Central memory CD8-positive, alpha-beta T cell (primary cell): ENCODE data around the gene SHROOM2.
"Not testable (repeated sequence)": the region's sequence is repeated elsewhere in the genome, so short reads cannot be mapped to it uniquely, and the experiment has no call there.

Source experiments
- ATAC-seq: fragments of 150-1000 bp; cut with Tn5 transposase; replicated peaks from 2 replicates; pipeline ENCODE4 v1.10.0; 2022; ENCODE audit warnings: mild to moderate bottlenecking, moderate FRiP score, moderate number of reproducible peaks; ENCODE audit not compliant: poor library complexity, severe bottlenecking; ENCODE audit errors: extremely low read depth
- DNase-seq, 2 donors: peaks; one replicate each; pipeline ENCODE4 v3.0.0; 2021; ENCODE audit warnings: low spot score in 2 of 2
- H3K27ac Mint-ChIP-seq: one replicate; pipeline ENCODE4 v1.8.0; 2022; ENCODE audit warnings: low read depth, mild to moderate bottlenecking, moderate library complexity, mixed read lengths
- H3K27me3 Mint-ChIP-seq: one replicate; pipeline ENCODE4 v1.8.0; 2022; ENCODE audit warnings: mixed read lengths
- H3K36me3 Mint-ChIP-seq: one replicate; pipeline ENCODE4 v1.8.0; 2022; ENCODE audit warnings: mild to moderate bottlenecking, moderate library complexity, mixed read lengths; ENCODE audit not compliant: insufficient read depth
- H3K4me1 Mint-ChIP-seq: one replicate; pipeline ENCODE4 v1.8.0; 2022; ENCODE audit warnings: mixed read lengths
- H3K4me3 Mint-ChIP-seq: one replicate; pipeline ENCODE4 v1.8.0; 2022; ENCODE audit warnings: mild to moderate bottlenecking, moderate library complexity, mixed read lengths
- H3K9me3 Mint-ChIP-seq: one replicate; pipeline ENCODE4 v1.8.0; 2022; ENCODE audit warnings: mixed read lengths

The SHROOM2 gene

DNA sequence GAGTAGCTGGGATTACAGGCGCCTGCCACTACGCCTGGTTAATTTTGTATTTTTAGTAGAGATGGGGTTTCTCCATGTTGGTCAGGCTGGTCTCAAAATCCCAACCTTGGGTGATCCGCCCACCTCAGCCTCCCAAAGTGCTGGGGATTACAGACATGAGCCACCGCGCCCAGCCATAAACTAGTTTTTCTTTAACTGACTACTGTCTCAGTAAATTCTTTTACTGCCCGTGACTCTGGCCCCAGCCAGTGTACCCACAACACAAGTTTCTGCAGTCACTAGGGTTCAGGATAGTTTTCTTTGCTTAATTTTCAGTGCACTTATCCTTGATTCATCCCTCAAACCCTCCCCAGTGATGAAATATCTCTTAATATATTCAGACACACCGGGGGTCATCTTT, 8.3 kb downstream of the SHROOM2 start:
- ATAC-seq (no peak), DNase-seq (no peak)
- H3K27me3 Mint-ChIP-seq = peaks cover 12% of the 10 kb centered on the region
- no peak overlapping the region for H3K4me3 Mint-ChIP-seq
- no peaks in the 10 kb centered on the region for H3K36me3 Mint-ChIP-seq
- no peaks in the 10 kb centered on the region for H3K9me3 Mint-ChIP-seq
- no peaks in the 10 kb centered on the region for H3K4me1 Mint-ChIP-seq
- no peak overlapping the region for H3K27ac Mint-ChIP-seq

DNA sequence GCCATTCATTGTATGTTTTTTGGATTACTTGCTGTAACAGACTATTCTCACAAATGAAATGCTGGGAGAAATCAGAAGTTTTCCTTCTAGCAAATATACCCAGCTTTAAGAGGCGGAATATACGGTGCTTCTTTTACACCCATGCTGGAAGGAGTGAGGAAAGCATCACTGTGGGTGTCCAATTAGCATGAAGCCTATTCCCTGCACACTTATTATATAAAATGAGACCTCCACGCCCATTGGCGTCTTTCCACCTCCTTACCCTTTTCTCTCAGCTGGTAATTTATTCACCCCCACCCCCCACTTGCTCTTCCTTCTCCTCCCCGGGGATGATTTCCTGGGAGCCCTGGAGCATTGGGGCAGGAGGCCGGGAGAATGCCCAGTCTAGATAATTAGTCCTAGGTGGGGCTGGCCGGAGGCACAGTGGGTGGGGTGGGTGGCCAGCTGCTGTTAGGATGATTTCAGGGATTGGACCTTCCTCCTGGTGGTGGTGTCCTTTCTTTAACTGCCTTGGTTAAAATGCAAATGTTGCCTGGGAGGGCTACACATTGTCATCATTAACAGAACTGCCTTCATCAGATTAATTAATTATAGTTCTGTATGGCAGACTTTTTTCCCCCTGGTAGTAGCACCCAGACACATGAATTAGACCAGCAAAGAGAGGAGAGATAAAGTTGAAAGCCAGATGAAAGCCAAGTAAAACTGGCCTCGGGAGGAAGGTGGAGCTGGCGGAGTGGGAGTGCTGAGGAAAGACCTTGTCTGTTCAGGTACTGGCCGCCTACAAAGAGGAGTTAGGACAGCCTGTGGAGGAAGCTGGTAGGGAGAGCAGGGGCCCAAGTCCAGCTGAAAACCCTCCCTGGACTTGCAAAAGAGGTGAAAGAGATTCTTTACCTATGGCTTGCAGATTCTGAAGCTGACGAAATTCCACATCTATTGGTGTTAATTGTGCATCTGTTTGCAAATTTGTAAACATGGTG, 11.4 kb downstream of the SHROOM2 start:
- ATAC-seq (no peak), DNase-seq (no peak)
- no peaks in the 10 kb centered on the region for H3K36me3 Mint-ChIP-seq
- H3K4me1 Mint-ChIP-seq = no peaks in the 10 kb centered on the region
- H3K27ac Mint-ChIP-seq = no peak overlapping the region
- no peak overlapping the region for H3K4me3 Mint-ChIP-seq
- peaks cover 20% of the 10 kb centered on the region for H3K27me3 Mint-ChIP-seq
- H3K9me3 Mint-ChIP-seq = no peaks in the 10 kb centered on the region

DNA sequence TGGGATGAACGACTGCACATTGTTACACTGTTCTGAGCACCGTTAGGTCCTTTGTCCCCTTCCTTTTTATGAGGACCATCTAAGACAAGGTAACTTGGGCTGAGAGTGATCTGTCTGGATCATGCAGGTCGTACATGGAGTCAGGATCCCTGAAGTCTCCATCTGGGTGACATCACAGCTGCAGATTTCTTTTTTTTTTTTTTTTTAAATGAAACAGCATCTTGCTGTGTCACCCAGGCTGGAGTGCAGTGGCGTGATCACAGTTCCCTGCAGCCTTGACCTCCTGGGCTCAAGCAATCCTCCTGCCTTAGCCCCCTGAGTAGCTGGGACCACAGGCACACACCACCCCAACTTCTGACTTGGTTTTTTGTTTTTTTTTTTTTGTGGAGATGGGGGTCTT, 16.5 kb downstream of the SHROOM2 start:
- DNase-seq (no peak), ATAC-seq (no peak)
- Mint-ChIP-seq H3K4me1 (no peaks in the 10 kb centered on the region), H3K27ac (no peak overlapping the region), H3K27me3 (peaks cover 16% of the 10 kb centered on the region), H3K9me3 (no peaks in the 10 kb centered on the region), H3K36me3 (no peaks in the 10 kb centered on the region), H3K4me3 (no peak overlapping the region)

DNA sequence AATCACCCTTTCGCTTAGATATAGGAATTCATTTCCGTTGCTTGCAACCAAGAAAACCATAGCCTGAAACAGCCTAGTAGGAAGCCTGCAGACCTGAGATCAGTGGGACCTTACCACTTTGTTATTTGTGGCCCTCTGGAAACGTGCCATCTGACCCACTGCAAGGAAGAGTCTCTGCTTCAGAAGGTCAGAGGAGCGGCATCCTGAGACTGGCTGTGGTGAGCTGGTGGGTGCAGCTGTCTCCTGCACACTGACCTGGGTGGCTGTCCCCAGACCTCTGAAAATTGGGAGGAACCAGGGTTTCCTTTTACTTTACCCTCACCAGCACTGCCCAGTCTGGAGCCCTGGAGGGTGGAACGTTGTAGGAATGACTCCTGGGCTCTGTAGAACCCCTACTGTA, 18.2 kb downstream of the SHROOM2 start:
- Mint-ChIP-seq H3K36me3 (no peaks in the 10 kb centered on the region), H3K27ac (no peak overlapping the region)
- ATAC-seq = no peak

DNA sequence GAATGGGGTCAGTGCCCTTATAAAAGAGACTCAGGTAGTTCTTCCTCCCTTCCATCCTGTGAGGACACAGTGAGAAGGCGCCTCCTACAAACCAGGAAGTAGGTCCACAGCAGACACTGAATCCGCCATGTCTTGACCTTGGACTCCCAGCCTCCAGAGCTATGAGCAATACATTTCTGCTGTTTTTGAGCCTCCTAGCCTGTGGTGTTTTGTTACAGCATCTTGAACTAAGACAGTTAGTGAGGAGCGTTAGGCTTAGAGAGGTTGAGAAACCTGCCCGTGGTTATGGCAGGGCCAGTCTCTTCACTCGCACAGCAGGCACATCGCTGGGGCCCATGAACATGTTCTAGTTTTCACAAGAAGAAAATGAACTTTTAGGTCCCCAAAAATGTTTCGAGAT, 19.7 kb downstream of the SHROOM2 start:
- Mint-ChIP-seq H3K27me3 (no peaks in the 10 kb centered on the region), H3K4me1 (no peaks in the 10 kb centered on the region), H3K27ac (no peak overlapping the region), H3K4me3 (no peak overlapping the region), H3K9me3 (no peaks in the 10 kb centered on the region), H3K36me3 (no peaks in the 10 kb centered on the region)
- no peak for DNase-seq
- ATAC-seq = no peak

More for the DNA sequence above, 18.2 kb downstream of the SHROOM2 start:
- H3K4me1 Mint-ChIP-seq = no peaks in the 10 kb centered on the region
- no peak overlapping the region for H3K4me3 Mint-ChIP-seq
- no peak for DNase-seq
- no peaks in the 10 kb centered on the region for H3K9me3 Mint-ChIP-seq
- peaks cover 9% of the 10 kb centered on the region for H3K27me3 Mint-ChIP-seq

DNA sequence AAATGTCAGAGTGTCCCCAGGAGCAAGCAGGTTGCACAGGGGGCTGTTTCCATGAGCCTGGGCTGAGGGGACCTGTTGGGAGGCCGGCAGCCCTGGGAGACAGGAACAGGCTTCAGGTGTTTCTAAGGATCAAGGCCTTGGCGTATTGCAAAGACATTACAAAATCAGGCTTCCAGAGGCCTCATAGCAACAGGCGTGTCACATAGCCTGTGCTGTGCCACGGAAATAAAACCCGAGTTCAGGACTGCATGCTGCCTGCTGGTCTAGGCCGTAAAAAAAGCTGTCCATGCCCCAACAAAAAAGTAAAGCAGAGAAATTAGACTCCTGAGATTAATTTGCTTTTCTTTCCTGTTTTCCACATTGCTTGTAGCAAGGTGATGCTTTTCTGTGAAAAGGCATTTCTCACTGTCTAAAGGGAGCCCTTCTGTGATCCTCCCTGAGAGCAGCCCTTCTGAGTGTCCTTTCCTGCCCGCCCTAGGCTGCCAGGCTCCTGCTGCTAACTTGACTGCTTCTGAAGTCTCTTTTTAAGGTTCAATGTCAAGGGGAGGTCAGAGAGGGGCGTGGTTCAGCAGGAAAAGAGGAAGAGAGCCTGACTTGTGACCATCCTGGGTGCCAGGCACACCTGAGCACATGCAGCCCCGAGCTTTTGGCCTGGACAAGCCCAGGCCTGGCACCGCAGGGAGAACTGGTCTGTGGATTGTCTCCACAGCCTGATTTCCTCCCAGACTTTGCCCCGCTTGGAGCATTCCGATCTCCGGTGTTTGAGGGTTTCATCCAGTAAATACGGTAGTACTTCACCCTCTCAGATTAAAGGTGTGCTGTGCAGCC, 21.3 kb downstream of the SHROOM2 start:
- DNase-seq (no peak), ATAC-seq (no peak)
- Mint-ChIP-seq H3K4me3 (no peak overlapping the region), H3K4me1 (no peaks in the 10 kb centered on the region), H3K27ac (no peak overlapping the region), H3K9me3 (no peaks in the 10 kb centered on the region), H3K36me3 (no peaks in the 10 kb centered on the region), H3K27me3 (no peaks in the 10 kb centered on the region)

DNA sequence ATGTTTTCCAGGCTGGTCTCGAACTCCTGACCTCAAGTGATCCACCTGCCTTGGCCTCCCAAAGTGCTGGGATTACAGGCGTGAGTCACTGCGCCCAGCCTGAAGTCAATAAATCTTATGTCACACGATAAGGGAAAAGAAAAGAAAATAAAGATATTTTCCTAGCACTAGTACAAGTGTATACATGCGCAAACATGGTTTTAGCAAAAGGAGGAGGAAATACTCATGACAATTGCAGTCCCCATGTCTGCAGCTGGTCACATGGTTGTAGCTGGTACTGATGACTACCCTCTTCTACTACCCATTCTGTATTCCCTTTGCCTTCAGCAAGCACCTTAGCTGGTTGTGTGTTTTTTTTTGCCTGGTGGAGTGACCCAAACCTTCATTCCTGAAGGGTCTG, 23.6 kb downstream of the SHROOM2 start:
- not testable (repeated sequence) for H3K36me3 Mint-ChIP-seq, DNase-seq, H3K4me1 Mint-ChIP-seq, H3K27ac Mint-ChIP-seq, H3K4me3 Mint-ChIP-seq, ATAC-seq, H3K9me3 Mint-ChIP-seq, H3K27me3 Mint-ChIP-seq

DNA sequence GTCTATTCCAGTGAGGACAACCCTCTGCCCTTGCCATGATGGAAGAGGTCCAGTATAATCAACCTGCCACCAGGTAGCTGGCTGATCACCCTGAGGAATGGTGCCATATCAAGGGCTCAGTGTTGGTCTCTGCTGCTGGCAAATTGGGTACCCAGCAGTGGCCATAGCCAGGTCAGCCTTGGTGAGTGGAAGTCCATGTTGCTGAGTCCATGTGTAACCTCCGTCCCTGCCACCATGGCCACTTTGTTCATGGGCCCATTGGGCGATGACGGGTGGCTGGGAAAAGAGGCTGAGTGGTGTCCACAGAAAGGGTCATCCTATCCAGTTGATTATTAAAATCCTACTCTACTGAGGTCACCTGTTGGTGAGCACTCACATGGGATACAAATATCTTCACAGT, 24.9 kb downstream of the SHROOM2 start:
- not testable (repeated sequence) for H3K9me3 Mint-ChIP-seq, H3K36me3 Mint-ChIP-seq, ATAC-seq, H3K27ac Mint-ChIP-seq, H3K4me1 Mint-ChIP-seq, H3K27me3 Mint-ChIP-seq, DNase-seq, H3K4me3 Mint-ChIP-seq

DNA sequence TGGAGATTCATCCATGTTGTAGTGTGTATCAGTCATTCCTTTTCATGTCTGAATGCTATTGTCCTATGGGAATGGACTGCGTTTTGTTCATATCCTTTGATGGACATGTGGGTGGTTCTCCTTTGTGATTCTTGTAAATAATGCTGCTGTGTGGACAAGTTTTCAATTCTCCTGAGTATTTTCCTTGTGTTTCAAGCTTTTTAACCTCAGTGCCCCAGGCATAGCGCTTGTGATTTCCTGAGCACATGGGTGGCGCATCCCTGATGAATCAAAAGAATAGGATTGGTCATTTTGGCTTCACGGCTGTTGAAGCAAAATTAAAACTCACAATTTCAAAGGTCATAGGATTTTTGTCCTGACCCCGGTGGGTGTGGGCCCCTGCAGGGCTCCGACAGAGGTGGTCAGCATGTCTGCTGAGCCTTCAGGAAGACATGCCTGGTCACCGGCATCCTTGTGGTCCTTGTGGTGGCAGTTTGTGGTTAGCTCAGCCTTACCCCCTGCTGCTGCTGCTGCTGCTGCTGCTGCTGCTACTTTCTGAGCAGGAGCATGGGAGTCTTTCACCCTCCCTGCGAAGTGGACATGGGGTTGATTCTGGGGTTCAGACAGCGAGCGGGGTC, 30.0 kb downstream of the SHROOM2 start:
- Mint-ChIP-seq H3K27ac (no peak overlapping the region), H3K4me1 (no peaks in the 10 kb centered on the region), H3K4me3 (no peak overlapping the region), H3K9me3 (no peaks in the 10 kb centered on the region), H3K27me3 (no peaks in the 10 kb centered on the region), H3K36me3 (no peaks in the 10 kb centered on the region)
- ATAC-seq = no peak
- no peak for DNase-seq

DNA sequence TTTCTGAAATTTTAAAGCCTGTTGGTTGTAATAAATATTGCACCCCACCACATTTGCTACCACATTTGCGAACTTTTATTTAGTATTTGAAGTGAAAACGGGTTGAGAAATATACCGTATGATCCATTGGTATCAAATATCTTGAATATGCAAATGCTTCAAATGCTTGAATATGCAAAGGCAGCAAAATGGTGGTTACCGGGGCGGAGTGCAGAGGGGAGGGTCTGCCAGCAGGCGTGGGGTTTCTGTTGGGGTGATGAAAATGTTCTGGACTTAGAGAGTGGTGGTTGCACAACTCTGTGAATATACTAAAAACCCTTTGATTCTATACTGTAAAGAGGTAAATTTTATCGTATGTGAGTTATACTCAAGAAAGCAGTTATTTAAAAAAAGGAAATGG, 35.3 kb downstream of the SHROOM2 start:
- Mint-ChIP-seq H3K27ac (no peak overlapping the region), H3K4me1 (no peaks in the 10 kb centered on the region), H3K27me3 (no peaks in the 10 kb centered on the region), H3K9me3 (no peaks in the 10 kb centered on the region), H3K36me3 (no peaks in the 10 kb centered on the region), H3K4me3 (no peak overlapping the region)
- no peak for DNase-seq
- no peak for ATAC-seq

DNA sequence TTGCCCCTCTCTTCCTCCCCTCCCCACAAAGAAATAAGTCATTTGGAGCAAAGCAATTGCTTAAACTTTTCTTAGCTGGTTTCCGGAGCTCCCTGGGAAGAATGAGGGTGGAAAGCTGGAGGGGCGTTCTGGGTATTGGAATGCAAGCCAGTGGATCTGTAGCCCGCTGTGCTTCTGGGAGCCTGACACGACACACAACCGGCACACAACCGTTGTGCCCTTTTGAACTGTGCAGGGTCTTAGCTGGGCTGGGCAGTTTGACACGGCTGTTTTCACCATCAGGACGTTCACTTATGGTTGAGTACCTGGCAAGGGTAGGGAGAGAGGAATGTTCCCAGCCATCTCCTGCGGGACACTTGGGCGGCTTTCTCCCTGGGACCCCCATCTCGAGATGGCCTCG, 38.3 kb downstream of the SHROOM2 start:
- no peak overlapping the region for H3K4me3 Mint-ChIP-seq
- no peaks in the 10 kb centered on the region for H3K9me3 Mint-ChIP-seq

DNA sequence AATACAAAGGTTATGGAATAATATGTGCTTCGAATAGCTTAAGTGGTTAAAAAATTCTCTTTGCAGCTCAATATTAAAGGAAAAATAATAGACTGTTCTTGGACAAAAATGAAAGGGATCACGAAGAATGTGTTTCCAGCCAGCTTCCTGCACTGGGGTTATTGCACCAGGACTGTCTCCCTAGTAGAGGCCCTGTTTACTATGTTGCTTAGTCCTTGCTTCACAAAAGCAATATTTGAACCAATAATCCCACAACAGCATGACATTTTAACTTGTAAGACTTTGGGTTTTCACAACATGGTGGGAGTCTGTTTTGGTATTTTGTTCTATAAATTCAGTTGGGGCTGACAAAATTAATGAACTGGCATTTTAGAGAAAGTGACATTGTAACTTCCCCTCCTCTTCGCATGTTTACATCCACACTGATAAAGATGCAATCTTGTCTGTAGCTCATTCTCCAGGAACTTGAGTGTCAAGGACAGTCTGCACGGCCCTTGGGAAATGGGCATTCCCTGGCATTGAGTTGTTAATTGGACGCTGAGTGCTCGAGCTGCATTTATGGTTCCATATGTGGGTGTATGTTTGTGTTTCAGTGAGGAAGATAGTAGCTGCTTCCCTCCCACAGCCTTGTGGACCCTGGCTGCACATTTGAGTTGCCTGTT, 39.0 kb downstream of the SHROOM2 start:
- peaks cover 9% of the 10 kb centered on the region for H3K27me3 Mint-ChIP-seq
- no peaks in the 10 kb centered on the region for H3K4me1 Mint-ChIP-seq

More for the DNA sequence above, 38.3 kb downstream of the SHROOM2 start:
- Mint-ChIP-seq H3K36me3 (no peaks in the 10 kb centered on the region), H3K27me3 (peaks cover 9% of the 10 kb centered on the region), H3K27ac (no peak overlapping the region), H3K4me1 (no peaks in the 10 kb centered on the region)
- ATAC-seq = no peak
- no peak for DNase-seq

More for the DNA sequence above, 39.0 kb downstream of the SHROOM2 start:
- Mint-ChIP-seq H3K27ac (no peak overlapping the region), H3K4me3 (no peak overlapping the region), H3K36me3 (no peaks in the 10 kb centered on the region), H3K9me3 (no peaks in the 10 kb centered on the region)
- DNase-seq (no peak), ATAC-seq (no peak)
